GM10248 (cell line): ENCODE data around the gene MAP4K2.
A peak's percentile ranks its signal among the peaks of the same experiment; 100 is the strongest.

Experiments used
- CTCF ChIA-PET: fragments of 300-600 bp; sonication (Branson Sonifier 250); formaldehyde crosslinking; extraction: SDS; loops from one replicate; lab custom pipeline; 2021; ENCODE audit warnings: antibody characterized with exemption; lab: Yijun Ruan, JAX
- POLR2A ChIA-PET: fragments of 350-650 bp; sonication (Branson Sonifier 250); formaldehyde crosslinking; extraction: SDS; loops from one replicate; lab custom pipeline; 2020; ENCODE audit warnings: antibody characterized with exemption; lab: Yijun Ruan, JAX
- DNase-seq: peaks from one replicate; pipeline ENCODE4 v3.0.0; 2012; ENCODE audit errors: extremely low spot score
- TF ChIP-seq, protein P1 (sequence below): IDR thresholded peaks from 2 replicates; pipeline ENCODE4 v1.5.1; 2012; ENCODE audit warnings: mild to moderate bottlenecking, low read depth; ENCODE audit errors: extremely low read depth, missing control alignments, control extremely low read depth

Gene MAP4K2

DNA sequence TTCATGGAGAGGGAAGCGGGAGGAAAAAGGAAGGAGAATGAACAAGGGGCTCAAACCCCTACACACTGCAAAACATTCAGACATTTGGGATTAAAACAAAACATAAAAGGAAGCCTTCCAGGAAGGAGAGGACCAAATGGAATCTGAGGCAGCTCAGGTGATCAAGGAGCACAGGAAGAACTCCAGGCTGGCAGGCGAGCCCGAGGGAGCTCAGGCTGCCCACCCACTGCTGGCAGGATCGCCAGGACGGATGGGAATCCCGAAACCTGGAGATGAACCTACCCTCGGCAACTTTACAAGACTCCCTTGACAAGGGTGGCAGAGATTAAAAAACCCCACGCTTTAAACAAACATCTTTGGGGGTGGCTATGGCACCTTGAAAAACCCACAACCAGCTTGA is 38.3 kb downstream of the MAP4K2 start:
- DNase-seq: no peak

DNA sequence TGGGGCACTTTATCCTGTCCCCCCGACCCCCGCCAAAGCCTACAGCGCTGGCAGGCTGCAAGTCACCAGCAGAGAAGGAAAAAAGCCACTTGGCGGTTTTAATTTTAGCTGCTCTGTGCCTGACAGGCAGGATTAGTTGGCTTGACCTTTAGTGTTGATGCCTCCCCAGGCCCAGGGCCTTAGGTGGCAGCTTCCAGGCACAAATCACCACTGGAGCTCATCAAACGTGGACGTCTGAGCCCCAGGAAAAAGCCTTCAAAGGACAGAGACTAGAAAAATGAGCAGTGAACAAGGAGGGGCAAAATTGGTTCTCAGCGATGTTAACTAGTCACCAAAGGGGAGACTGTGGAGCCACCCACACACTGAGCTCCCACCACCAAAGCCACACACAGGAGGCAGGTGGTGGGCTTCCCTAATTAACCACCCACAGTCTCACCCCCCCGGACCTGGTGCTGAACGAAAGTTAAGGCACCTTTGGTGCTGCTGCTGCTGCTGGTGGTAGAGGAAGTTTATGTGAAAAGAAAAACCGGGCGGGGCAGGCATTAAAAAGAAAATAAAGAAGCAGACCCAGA is 38.9 kb downstream of the MAP4K2 start:
- DNase-seq: peak; percentile 17
- ChIA-PET CTCF (interaction anchor here (0.8 to 2.3 kb wide), 4 partner anchors 9 to 20 kb away, joined by 3 to 8 read pairs (median 4); partner anchors contain the start of gene RASGRP2), POLR2A (interaction anchor here (1.2 to 2.0 kb wide), 2 partner anchors 8 to 11 kb away, joined by 4 to 10 read pairs; no protein-coding TSS in a partner anchor)
- TF ChIP-seq, protein P1, sequence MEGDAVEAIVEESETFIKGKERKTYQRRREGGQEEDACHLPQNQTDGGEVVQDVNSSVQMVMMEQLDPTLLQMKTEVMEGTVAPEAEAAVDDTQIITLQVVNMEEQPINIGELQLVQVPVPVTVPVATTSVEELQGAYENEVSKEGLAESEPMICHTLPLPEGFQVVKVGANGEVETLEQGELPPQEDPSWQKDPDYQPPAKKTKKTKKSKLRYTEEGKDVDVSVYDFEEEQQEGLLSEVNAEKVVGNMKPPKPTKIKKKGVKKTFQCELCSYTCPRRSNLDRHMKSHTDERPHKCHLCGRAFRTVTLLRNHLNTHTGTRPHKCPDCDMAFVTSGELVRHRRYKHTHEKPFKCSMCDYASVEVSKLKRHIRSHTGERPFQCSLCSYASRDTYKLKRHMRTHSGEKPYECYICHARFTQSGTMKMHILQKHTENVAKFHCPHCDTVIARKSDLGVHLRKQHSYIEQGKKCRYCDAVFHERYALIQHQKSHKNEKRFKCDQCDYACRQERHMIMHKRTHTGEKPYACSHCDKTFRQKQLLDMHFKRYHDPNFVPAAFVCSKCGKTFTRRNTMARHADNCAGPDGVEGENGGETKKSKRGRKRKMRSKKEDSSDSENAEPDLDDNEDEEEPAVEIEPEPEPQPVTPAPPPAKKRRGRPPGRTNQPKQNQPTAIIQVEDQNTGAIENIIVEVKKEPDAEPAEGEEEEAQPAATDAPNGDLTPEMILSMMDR: no peak

More for the DNA sequence above, 38.3 kb downstream of the MAP4K2 start:
- CTCF ChIA-PET: interaction anchor here (1.8 to 2.3 kb wide), 2 partner anchors 10 to 20 kb away, joined by 6 to 8 read pairs; partner anchors contain the start of gene RASGRP2
- TF ChIP-seq, protein P1: no peak
- POLR2A ChIA-PET: interaction anchor here (2.0 kb wide), 1 partner anchor 8 kb away, joined by 10 read pairs; no protein-coding TSS in a partner anchor

DNA sequence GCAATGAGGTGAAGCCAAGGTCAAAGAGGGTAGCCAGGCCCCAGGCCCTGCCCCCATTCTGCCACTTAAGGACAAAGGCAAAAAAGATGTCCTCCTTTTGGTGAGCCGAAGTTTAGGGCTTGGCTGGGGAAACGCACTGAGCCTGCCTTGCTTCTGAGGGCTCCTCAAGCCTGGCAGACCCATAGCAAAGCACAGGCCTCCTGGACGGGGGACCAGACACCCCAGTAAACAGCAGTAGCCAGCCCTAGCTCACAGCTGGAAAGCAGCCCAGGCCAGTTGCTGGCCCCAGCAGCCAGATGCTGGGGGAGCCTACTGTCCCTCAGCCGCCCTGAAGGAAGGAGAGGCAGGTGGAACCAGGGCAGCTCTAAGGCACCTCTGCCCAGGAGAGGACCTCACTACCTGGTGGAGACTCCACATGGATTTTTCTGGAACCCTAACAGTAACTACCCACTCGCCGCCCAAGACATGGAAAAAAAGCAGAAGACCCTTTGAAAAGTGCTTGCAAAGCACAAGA is 39.4 kb downstream of the MAP4K2 start:
- POLR2A ChIA-PET: interaction anchor here (1.2 to 2.0 kb wide), 2 partner anchors 9 to 11 kb away, joined by 4 to 10 read pairs; no protein-coding TSS in a partner anchor
- CTCF ChIA-PET: interaction anchor here (0.8 to 2.3 kb wide), 4 partner anchors 8 to 19 kb away, joined by 3 to 8 read pairs (median 4); partner anchors contain the start of gene RASGRP2
- TF ChIP-seq, protein P1: no peak
- peak; percentile 10 for DNase-seq

DNA sequence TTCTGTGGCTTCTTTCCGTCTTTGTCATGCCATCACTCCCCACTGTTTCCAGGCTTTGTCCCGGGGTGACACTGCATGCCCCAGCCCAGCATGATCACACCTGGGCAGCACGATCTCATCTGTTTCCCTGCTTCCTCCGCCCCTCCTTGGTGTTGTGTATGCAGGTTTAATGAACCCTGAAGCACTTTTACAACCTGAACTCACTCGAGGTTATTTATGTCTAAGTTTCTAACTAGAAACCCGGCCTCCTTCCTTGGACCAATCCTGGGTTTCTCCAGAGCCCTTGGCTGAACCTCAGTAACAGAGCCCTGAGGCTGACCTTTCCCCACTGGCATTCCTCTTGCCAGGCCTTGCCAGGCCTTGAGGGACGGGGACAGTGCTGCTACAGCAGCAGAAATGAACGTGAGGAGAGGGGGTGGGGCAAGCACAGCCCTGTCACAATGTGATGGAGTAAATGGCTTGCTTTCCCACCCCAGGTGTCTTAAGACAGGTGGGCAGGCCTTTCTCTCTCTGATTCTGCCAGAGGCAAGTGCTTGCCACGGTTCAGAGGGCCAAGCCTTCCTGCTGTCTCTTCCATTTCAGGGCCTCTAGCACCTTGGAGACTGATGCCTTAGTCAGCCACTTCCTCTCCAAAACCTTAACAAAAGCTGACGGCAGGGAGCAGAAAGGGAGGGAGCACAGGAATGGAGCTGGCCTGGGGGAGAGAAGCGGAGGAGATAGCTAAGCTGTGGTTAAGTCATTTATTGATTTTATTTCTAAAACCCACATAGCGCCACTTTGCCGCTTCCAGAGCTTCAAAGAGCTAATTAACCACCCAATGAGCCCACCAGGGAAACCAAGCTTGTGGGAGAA is 40.1 kb downstream of the MAP4K2 start:
- TF ChIP-seq, protein P1: no peak
- POLR2A ChIA-PET: interaction anchor here (0.9 to 2.0 kb wide), 3 partner anchors 10 to 16 kb away, joined by 3 to 10 read pairs (median 4); partner anchors contain the start of gene SF1
- peak; percentile 7 for DNase-seq
- CTCF ChIA-PET: interaction anchor here (0.9 to 2.3 kb wide), 6 partner anchors 8 to 19 kb away, joined by 3 to 8 read pairs (median 4); partner anchors contain the start of gene RASGRP2

DNA sequence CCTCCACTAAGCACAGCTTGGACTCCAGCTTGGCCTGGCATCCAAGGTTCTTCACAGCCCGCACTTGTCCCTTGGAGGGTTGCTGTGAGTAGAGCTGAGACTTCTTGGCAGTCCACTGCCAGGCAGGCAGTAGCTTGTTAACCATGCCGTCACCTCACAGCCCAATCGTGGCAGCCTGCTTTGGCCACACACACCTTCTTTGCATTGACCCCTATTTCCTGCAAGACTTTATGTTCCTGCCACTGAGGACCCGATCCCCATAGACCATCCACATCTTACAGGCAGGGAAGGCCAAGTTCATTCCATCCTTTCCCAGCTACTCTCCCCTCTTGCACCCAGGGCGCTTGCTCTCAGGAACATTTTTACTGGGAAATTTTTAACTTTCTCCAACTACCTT is 40.7 kb downstream of the MAP4K2 start:
- DNase-seq: peak; percentile 20
- TF ChIP-seq, protein P1: no peak
- ChIA-PET POLR2A (interaction anchor here (0.9 kb wide), 1 partner anchor 16 kb away, joined by 3 read pairs; the partner anchor contains the start of gene SF1), CTCF (interaction anchor here (0.9 to 1.0 kb wide), 3 partner anchors 9 to 18 kb away, joined by 3 to 4 read pairs (median 3); partner anchors contain the start of gene RASGRP2)
